NCI-H526 treated with DMSO at 0.1 percent for 48 hours (cell line): ENCODE measurements around the gene HELLS.
"Not testable (repeated sequence)": the region's sequence is repeated elsewhere in the genome, so short reads cannot be mapped to it uniquely, and the experiment has no call there.

ENCODE experiments used
- DNase-seq: peaks from one replicate; lab custom pipeline; 2025; lab: John Stamatoyannopoulos, UW

Gene HELLS

DNA sequence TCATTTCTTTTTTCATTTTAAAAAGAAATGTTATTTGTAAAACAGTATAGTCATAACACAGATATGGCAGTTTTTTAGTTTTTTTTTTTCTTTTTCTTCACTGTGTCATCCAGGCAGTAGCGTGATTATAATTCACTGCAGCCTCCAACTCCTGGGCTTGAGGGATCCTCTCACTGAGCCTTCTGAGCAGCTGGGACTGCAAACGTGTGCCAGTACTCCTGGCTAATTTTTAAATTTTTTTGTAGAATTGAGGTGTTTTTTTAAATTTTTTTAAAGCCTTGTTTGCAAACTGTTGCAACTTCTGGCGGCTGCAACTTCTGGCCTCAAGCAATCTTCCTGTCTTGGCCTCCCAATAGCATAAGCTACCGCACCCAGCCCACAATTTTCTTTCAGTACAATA, 63.0 kb downstream of the HELLS start:
- no peak for DNase-seq

DNA sequence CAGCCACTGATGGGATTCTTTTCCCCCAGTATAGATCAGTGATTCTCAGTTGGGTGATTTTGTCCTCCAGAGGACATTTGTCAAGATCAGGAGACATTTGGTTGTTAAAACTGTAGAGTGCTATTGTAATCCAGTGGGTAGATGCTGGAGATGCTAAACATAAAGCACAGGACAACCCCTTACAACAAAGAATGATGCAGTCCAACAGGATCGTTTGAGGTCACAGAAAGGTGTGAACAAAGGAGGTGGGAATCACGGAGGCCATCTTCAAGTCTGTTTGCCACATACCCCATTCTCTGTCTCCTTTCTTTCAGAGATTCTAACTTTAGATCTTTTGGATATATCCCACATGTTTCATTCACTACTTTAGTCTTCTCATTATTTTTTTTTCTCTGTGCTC, 69.0 kb downstream of the HELLS start:
- no peak for DNase-seq

- no peak for DNase-seq
These were observed 71.9 kb downstream of the HELLS start for GRCh38 chr10:94617389-94617944.

DNA sequence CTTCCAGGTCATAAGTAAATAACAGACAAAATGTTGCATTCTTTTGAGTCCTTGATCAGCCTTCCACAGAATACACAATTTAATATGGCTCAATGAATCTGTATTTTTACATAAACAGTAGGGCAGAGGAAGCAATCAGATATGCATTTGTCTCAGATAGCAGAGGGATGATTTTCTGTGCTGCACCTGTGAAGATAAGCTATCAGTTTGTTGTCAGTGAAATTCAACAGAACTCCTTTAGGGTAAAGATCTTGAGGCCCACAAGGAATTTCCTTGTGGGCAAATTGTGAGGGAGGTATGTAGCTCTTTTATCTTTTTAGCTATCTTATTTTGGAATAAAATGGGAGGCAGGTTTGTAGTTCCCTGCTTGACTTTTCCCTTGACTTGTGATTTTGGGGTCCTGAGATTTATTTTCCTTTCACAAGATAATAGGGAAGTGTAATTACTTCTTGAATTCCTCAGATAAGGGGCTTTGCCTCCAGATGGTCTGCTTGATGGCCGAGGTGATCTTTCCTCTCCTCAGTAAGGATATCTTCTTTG, 77.1 kb downstream of the HELLS start:
- no peak for DNase-seq

DNA sequence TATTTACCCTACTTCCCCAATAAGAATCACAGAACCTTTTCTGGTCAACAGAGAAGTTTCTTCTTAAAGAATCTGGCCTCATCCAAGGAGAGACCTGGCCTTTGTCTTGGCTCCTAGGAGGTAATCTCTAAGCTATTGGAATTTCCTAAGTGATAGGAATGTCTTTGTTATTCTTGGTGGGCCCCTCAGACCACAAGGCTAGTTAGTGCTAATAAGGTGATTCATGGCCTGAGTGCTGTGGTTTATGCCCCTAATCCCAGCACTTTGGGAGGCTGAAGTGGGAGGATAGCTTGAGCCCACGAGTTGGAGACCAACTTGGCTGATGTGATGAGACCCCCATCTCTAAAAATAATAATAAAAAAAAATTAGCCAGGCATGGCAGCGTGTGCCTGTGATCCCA, 78.0 kb downstream of the HELLS start:
- DNase-seq, result no peak

DNA sequence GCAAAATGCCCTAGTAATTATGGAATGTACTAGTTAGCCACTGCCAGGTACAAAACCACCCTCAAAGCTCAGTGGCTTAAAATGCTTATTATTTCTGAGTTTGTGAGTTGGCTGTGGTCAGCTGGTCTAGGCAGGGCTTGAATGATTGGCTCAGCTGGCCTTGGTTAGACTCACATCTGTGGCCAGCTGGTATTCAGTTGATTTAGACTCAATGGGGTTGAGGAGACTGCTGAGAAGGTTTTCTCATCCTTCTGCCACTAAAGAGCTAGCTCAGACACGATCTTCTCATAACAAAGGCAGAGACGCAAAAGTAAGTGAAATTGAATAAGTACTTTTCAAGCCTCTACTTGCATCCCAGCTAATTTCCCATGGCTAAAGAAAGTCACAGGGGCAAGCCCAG, 80.9 kb downstream of the HELLS start:
- DNase-seq, result no peak

DNA sequence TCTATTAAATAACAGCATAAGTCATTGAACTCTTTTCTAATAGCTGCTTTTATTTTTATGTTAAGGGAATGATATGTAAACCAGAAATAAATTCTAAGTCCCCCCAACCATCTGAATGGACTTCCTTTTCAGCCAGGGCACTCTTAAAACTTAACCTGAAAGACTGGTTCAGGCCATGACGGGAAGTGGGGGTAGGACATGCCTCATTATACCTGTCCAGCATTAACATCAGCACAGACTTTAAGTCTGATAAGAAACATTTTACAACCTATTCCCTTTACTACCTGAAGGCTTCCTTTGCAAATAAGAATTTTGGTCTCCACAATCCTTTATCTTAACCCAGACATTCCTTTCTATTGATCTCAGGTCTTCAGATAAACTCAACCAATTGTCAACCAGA, 81.9 kb downstream of the HELLS start:
- DNase-seq, result no peak

- DNase-seq, result peak; percentile 0
These were observed 84.6 kb downstream of the HELLS start for GRCh38 chr10:94630017-94630688.

DNA sequence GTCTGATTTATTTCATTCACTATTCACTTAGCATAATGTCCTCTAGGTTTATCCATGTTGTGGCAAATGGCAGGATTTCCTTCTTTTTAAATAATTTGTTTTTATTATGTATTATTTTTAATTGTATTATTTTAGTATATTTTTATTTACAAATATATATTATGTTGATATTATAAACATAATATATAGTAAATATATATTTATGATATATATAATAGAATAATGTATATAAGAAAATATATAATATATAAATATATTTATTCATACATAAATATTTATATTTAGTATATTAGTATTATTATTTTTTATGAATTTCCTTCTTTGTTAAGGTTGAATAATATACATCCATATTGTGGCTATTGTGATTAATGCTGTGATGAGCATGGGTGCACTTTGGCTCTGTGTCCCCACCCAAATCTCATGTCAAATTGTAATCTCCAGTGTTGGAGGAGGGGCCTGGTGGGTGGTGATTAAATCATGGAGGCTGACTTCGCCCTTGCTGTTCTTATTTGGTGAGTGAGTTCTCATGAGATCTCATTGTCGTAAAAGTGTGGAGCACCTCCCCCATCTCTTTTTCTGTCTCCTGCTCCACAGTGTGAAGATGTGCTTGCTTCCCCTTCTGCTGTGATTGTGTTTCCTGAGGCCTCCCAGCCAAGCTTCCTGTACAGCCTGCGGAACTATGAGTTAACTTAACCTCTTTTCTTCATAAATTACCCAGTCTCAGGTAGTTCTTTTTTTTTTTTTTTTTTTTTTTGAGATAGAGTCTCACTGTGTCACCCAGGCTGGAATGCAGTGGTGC, 85.7 kb downstream of the HELLS start:
- DNase-seq, result no peak

- DNase-seq, result no peak
These were observed 87.4 kb downstream of the HELLS start for GRCh38 chr10:94632954-94633353.

- not testable (repeated sequence) for DNase-seq
These were observed 92.5 kb downstream of the HELLS start for GRCh38 chr10:94638097-94638496.

DNA sequence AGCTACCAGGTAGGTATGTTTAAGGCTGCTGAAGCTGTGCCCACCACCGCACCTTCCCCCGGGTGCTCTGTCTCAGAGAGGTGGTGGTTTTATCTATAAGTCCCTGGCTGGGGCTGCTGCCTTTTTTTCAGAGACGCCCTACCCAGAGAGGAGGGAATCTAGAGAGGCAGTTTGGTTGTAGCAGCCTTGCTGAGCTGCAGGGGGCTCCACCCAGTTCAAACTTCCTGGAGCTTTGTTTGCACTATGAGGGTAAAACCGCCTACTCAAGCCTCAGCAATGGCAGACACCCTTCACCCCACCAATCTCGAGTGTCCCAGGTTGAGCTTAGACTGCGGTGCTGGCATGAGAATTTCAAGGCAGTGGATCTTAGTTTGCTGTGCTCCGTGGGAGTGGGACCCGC, 94.3 kb downstream of the HELLS start:
- DNase-seq, result no peak

DNA sequence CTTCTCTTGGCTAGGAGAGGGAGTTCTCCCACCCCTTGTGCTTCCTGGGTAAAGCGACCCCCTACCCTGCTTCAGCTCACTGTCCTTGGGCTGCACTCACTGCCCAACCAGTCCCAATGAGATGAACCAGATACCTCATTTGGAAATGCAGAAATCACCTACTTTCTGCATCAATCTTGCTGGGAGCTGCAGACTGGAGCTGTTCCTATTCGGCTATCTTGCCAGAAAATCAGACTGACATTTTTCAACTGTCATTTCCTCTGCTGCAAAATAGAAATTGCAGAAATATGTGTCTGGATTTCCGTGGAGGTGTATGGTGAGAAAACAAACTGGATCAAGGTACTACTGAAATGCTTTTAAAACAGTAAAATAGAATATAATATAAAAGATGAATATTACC, 95.0 kb downstream of the HELLS start:
- no peak for DNase-seq

DNA sequence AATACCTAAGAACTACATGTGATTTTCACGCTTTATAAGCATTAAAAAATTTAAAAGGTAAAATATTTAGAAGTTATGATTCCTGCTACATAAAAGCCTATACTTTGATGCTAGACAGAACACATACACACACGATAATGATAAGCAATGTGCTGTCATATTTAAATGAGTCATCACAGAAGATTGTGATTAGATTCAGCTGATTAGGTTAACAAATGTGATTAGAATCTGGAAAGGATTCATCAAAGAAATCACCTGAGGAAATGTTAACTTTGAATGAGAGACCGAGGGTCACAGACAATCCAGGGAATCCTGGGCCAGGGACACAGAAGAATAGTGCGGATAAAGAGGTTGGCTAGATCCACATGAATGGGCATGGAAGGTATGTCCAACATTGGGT, 95.9 kb downstream of the HELLS start:
- no peak for DNase-seq

DNA sequence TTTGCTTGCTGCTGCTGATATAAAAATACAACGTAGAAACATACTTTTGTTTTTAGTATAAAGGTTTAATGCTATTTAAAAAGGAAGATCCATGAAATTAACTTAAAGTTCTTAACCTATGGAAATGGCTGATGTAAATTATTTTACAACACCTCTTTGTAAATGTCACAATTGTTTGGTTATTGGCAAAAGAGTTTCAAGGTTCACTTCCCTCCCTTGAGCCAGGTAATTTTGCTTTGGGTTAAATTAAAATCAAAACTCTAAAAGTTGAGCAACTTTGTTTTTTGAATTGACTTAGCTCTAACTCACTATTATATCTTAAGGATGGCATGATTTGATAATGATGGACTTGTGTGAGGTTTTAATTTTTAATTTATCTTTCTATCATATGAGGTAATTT, 98.8 kb downstream of the HELLS start:
- no peak for DNase-seq

- DNase-seq, result no peak
These were observed 99.7 kb downstream of the HELLS start for GRCh38 chr10:94645285-94645684.
